Neural cell (in vitro differentiated cells): ENCODE results near the gene PCDHGA7. TPM values are rescaled to one million over a fixed set of nuclear protein-coding genes. Genes with fewer than 3 reads are reported as not detected.

Experiments
- H2AFZ ChIP-seq: fragments of 200-600, 300-800 bp; sonication (generic), shearing (Covaris generic); 2 replicates; pipeline ENCODE4 v1.6.0; 2014; ENCODE audit warnings: low read depth, mild to moderate bottlenecking, antibody characterized with exemption, low read length, moderate library complexity
- H3F3A ChIP-seq: fragments of 200-600 bp; shearing (Covaris generic); 2 replicates; pipeline ENCODE4 v1.6.1; 2016; ENCODE audit warnings: mild to moderate bottlenecking, moderate library complexity, mixed read lengths, antibody characterized with exemption, low read length; ENCODE audit not compliant: insufficient read depth, poor library complexity, severe bottlenecking
- H3K27ac ChIP-seq: fragments of 200-600, 300-800 bp; sonication (generic), shearing (Covaris generic); 2 replicates; pipeline ENCODE4 v1.5.1; 2014; ENCODE audit warnings: mild to moderate bottlenecking, low read length, moderate library complexity
- H3K27me3 ChIP-seq: fragments of 300-800, 200-600 bp; sonication (generic), shearing (Covaris generic); 2 replicates; pipeline ENCODE4 v1.6.0; 2014; ENCODE audit warnings: mild to moderate bottlenecking, low read depth, low read length, moderate library complexity; ENCODE audit not compliant: insufficient read depth
- H3K36me3 ChIP-seq: fragments of 300-800, 200-600 bp; sonication (generic), shearing (Covaris generic); 2 replicates; pipeline ENCODE4 v1.5.1; 2014; ENCODE audit warnings: mild to moderate bottlenecking, antibody characterized with exemption, low read length, moderate library complexity; ENCODE audit not compliant: insufficient read depth
- H3K4me2 ChIP-seq: fragments of 300-800, 200-600 bp; sonication (generic), shearing (Covaris generic); 2 replicates; pipeline ENCODE4 v1.6.0; 2014; ENCODE audit warnings: mild to moderate bottlenecking, low read length
- H3K4me3 ChIP-seq: fragments of 300-800, 200-600 bp; sonication (generic), shearing (Covaris generic); 2 replicates; pipeline ENCODE4 v1.5.1; 2014; ENCODE audit warnings: mild to moderate bottlenecking, low read length, moderate library complexity
- H3K79me2 ChIP-seq: fragments of 200-600 bp; shearing (Covaris generic); replicated peaks from 2 replicates; pipeline ENCODE4 v1.6.0; 2014; ENCODE audit warnings: mild to moderate bottlenecking, low read length, moderate library complexity; ENCODE audit not compliant: insufficient read depth
- H3K9ac ChIP-seq: fragments of 300-800, 200-600 bp; sonication (generic), shearing (Covaris generic); 2 replicates; pipeline ENCODE4 v1.6.1; 2016; ENCODE audit warnings: mild to moderate bottlenecking, low read length, mixed read lengths
- H3K9me2 ChIP-seq: fragments of 200-600 bp; shearing (Covaris generic); 2 replicates; pipeline ENCODE4 v1.6.1; 2016; ENCODE audit warnings: mild to moderate bottlenecking, low read length, mixed read lengths; ENCODE audit not compliant: insufficient read depth
- H3K9me3 ChIP-seq: fragments of 200-600, 300-800 bp; sonication (generic), shearing (Covaris generic); 2 replicates; pipeline ENCODE4 v1.6.1; 2016; ENCODE audit warnings: mild to moderate bottlenecking, mixed run types, low read length, moderate library complexity, mixed read lengths
- H4K20me1 ChIP-seq: fragments of 200-600 bp; shearing (Covaris generic); 2 replicates; pipeline ENCODE4 v1.6.1; 2016; ENCODE audit warnings: mild to moderate bottlenecking, mixed run types; ENCODE audit not compliant: insufficient read depth
- EP300 ChIP-seq: fragments of 450-650 bp; conservative IDR thresholded peaks from 2 replicates; pipeline ENCODE4 v1.6.1; 2014; ENCODE audit warnings: antibody characterized with exemption, mild to moderate bottlenecking, moderate library complexity; ENCODE audit not compliant: poor library complexity, severe bottlenecking
- EZH2 ChIP-seq: fragments of 200-600, 300-800 bp; shearing (Covaris generic), sonication (generic); IDR thresholded peaks from 2 replicates; pipeline ENCODE4 v1.6.1; 2014; ENCODE audit warnings: antibody characterized with exemption, low read length, borderline replicate concordance, mild to moderate bottlenecking; ENCODE audit not compliant: insufficient read depth, poor library complexity, severe bottlenecking
- MXI1 ChIP-seq: fragments of 450-650 bp; conservative IDR thresholded peaks from 2 replicates; pipeline ENCODE4 v1.6.1; 2014; ENCODE audit warnings: antibody characterized with exemption, mild to moderate bottlenecking; ENCODE audit not compliant: poor library complexity, severe bottlenecking
- POLR2AphosphoS5 ChIP-seq: IDR thresholded peaks from 2 replicates; pipeline ENCODE4 v1.6.1; 2012
- RAD21 ChIP-seq: fragments of 450-650 bp; conservative IDR thresholded peaks from 2 replicates; pipeline ENCODE4 v1.6.1; 2014; ENCODE audit warnings: antibody characterized with exemption, mild to moderate bottlenecking, moderate library complexity
- SMC3 ChIP-seq: fragments of 450-650 bp; conservative IDR thresholded peaks from 2 replicates; pipeline ENCODE4 v1.6.1; 2014; ENCODE audit warnings: antibody characterized with exemption, mild to moderate bottlenecking, moderate library complexity; ENCODE audit not compliant: poor library complexity
- TAF1 ChIP-seq: IDR thresholded peaks from 2 replicates; pipeline ENCODE4 v1.6.1; 2012; ENCODE audit warnings: low read depth
- polyA plus RNA-seq: library from polyadenylated mRNA; depleted of rRNA; stranded (reverse); fragments of >200 nt; gene quantifications from 2 replicates; pipeline ENCODE4 v1.2.3, GENCODE V29; 2014
- TF ChIP-seq, protein P1 (sequence below): fragments of 450-650 bp; IDR thresholded peaks from 2 replicates; pipeline ENCODE4 v1.5.1; 2014; ENCODE audit warnings: antibody characterized with exemption, mild to moderate bottlenecking, moderate library complexity; ENCODE audit not compliant: poor library complexity, severe bottlenecking
- TF ChIP-seq, protein P2 (sequence below): IDR thresholded peaks from 2 replicates; pipeline ENCODE4 v1.6.1; 2012; ENCODE audit warnings: borderline replicate concordance

PCDHGA7 gene
- polyA plus RNA-seq, 1 donor from 2014 or later: not detected

DNA sequence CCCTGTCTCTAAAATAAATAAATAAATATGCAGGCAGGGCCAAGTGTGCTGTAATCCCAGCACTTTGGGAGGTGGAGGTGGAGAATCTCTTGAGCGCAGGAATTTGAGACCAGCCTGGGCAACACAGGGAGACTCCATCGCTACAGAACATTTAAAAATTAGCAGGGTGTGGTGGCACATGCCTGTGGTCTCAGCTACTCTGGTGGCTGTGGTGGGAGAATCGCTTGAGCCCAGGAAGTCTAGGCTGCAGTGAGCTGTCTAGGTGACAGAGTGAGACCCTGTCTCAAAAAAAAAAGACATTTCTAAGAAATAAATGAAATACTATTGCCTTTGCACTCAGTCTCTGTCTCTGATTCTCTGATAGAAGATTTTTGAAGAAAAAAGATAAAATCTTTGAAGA, 29.0 kb downstream of the PCDHGA7 start:
- Histone ChIP-seq H3K9me2 (no peaks in the 10 kb centered on the region), H3K79me2 (peaks cover 53% of the 10 kb centered on the region), H3K36me3 (peaks cover 67% of the 10 kb centered on the region), H4K20me1 (no peaks in the 10 kb centered on the region), H3K4me3 (peak overlapping the region; percentile 66), H3K9me3 (peaks cover 66% of the 10 kb centered on the region), H2AFZ (no peak overlapping the region), H3K27ac (no peak overlapping the region), H3K27me3 (no peaks in the 10 kb centered on the region), H3F3A (peaks cover 9% of the 10 kb centered on the region), H3K4me2 (peak overlapping the region; percentile 44), H3K9ac (no peak overlapping the region)
- TF ChIP-seq RAD21 (no peak), EP300 (no peak), TAF1 (no peak), SMC3 (no peak), EZH2 (no peak), POLR2AphosphoS5 (no peak), MXI1 (no peak)
- TF ChIP-seq, protein P1, sequence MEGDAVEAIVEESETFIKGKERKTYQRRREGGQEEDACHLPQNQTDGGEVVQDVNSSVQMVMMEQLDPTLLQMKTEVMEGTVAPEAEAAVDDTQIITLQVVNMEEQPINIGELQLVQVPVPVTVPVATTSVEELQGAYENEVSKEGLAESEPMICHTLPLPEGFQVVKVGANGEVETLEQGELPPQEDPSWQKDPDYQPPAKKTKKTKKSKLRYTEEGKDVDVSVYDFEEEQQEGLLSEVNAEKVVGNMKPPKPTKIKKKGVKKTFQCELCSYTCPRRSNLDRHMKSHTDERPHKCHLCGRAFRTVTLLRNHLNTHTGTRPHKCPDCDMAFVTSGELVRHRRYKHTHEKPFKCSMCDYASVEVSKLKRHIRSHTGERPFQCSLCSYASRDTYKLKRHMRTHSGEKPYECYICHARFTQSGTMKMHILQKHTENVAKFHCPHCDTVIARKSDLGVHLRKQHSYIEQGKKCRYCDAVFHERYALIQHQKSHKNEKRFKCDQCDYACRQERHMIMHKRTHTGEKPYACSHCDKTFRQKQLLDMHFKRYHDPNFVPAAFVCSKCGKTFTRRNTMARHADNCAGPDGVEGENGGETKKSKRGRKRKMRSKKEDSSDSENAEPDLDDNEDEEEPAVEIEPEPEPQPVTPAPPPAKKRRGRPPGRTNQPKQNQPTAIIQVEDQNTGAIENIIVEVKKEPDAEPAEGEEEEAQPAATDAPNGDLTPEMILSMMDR: no peak
- TF ChIP-seq, protein P2, sequence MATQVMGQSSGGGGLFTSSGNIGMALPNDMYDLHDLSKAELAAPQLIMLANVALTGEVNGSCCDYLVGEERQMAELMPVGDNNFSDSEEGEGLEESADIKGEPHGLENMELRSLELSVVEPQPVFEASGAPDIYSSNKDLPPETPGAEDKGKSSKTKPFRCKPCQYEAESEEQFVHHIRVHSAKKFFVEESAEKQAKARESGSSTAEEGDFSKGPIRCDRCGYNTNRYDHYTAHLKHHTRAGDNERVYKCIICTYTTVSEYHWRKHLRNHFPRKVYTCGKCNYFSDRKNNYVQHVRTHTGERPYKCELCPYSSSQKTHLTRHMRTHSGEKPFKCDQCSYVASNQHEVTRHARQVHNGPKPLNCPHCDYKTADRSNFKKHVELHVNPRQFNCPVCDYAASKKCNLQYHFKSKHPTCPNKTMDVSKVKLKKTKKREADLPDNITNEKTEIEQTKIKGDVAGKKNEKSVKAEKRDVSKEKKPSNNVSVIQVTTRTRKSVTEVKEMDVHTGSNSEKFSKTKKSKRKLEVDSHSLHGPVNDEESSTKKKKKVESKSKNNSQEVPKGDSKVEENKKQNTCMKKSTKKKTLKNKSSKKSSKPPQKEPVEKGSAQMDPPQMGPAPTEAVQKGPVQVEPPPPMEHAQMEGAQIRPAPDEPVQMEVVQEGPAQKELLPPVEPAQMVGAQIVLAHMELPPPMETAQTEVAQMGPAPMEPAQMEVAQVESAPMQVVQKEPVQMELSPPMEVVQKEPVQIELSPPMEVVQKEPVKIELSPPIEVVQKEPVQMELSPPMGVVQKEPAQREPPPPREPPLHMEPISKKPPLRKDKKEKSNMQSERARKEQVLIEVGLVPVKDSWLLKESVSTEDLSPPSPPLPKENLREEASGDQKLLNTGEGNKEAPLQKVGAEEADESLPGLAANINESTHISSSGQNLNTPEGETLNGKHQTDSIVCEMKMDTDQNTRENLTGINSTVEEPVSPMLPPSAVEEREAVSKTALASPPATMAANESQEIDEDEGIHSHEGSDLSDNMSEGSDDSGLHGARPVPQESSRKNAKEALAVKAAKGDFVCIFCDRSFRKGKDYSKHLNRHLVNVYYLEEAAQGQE: no peak

DNA sequence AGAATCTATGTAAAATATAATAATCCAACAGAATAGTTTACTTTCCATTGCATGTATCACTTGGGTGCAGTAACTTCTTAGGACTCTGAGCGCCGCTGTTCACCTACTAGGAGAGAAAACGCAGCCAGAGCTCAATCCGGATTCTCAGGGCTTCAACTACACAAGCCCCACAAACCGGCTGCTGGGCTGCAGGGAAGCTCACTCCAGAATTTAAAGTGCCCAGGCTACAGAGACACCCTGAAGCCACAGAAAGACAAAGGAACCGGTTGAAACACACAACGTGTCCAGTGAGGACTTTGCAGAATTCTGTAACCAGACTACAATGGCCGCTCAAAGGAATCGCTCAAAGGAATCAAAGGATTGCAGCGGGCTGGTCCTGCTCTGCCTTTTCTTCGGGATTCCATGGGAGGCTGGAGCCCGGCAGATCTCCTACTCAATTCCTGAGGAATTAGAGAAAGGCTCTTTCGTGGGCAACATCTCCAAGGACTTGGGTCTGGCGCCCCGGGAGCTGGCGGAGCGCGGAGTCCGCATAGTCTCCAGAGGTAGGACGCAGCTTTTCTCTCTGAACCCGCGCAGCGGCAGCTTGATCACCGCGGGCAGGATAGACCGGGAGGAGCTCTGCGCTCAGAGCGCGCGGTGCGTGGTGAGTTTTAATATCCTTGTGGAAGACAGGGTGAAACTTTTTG, 30.5 kb downstream of the PCDHGA7 start, which contains the start of gene PCDHGA10:
PCDHGA10 (plus strand) TSS at position 134 of the 686 bp plus-strand sequence; CDS start at position 323, 189 bp downstream.
- H3K9me3 ChIP-seq: peaks cover 76% of the 10 kb centered on the region
- no peaks in the 10 kb centered on the region for H3K9me2 ChIP-seq
- peak within 1 kb of the TSS; percentile 45 for H3K27ac ChIP-seq
- H4K20me1 ChIP-seq: no peaks in the 10 kb centered on the region
- peaks cover 60% of the 10 kb centered on the region for H3K79me2 ChIP-seq
- TF ChIP-seq MXI1 (no peak), POLR2AphosphoS5 (no peak), SMC3 (peak; percentile 46), RAD21 (peak; percentile 56), EZH2 (no peak), TAF1 (no peak), EP300 (no peak)
- TF ChIP-seq, protein P1: peak; percentile 52
- TF ChIP-seq, protein P2: no peak
- no peak within 1 kb of the TSS for H2AFZ ChIP-seq
- H3K27me3 ChIP-seq: no peaks in the 10 kb centered on the region
- H3K4me2 ChIP-seq: no peak within 1 kb of the TSS
- H3K9ac ChIP-seq: peak within 1 kb of the TSS; percentile 25
- peaks cover 5% of the 10 kb centered on the region for H3F3A ChIP-seq
- peaks cover 76% of the 10 kb centered on the region for H3K36me3 ChIP-seq
- H3K4me3 ChIP-seq: peak within 1 kb of the TSS; percentile 66
